ENCODE data around the gene ARL15.
"Not testable (repeated sequence)": the region's sequence is repeated elsewhere in the genome, so short reads cannot be mapped to it uniquely, and the experiment has no call there.

ARL15 gene

GRCh38 chr5:54084696-54085095 lies 225.7 kb downstream of the ARL15 start:
- no peak for DNase-seq

- no peak for DNase-seq
Observed at GRCh38 chr5:54083851-54084250, 226.5 kb downstream of the ARL15 start.

DNA sequence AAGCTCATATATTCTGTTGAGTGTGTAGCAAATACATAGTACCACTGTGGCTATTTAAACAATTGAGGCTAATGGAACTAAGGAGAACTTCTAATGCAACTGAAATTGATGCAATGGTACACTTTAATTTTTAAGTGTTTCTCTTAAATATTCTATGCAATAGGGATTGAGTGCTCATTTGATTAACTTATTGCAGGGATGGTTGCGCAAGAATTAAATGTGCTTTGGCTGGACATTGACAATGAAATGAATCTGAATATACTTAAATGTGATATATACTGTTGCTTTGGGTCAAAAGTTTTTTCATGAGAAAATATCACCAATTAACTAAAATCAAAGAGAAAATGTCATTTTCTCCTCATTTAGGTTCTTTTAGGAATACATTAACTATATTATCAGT lies 227.1 kb downstream of the ARL15 start:
- DNase-seq, result no peak

DNA sequence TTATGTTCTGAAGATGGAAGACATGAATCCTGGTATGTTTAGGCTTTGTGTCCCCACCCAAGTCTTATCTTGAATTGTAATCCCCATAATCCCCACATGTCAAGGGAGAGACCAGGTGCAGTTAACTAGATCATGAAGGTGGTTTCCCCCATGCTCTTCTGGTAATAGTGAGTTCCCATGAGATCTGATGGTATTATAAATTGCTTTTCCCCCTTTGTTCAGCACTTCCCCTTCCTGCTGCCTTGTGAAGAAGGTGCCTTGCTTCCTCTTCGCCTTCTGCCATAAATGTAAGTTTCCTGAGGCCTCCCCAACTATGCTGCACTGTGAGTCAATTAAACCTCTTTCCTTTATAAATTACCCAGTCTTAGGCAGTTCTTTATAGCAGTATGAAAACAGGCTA lies 229.0 kb downstream of the ARL15 start:
- DNase-seq, result no peak

DNA sequence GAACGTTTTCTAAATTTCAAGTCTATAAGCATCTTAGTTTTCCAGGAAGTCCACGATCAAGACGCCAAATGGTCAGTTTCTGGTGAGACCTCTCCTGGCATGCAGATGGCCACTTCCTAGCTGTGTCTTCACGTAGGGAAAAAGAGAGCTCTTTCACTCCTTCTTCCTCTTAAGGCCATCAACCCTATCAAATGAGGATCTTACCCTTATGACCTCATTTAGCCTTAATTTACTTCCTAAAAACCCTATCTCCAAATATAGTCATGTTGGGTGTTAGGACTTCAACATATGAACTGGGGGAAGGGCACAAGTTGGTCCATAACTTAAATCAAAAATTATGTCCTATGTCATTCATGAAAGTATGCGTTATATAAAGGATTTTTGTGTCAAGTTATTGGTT lies 229.5 kb downstream of the ARL15 start:
- peak; percentile 47 for DNase-seq

- DNase-seq, result no peak
Observed at GRCh38 chr5:54073735-54074134, 236.6 kb downstream of the ARL15 start.

DNA sequence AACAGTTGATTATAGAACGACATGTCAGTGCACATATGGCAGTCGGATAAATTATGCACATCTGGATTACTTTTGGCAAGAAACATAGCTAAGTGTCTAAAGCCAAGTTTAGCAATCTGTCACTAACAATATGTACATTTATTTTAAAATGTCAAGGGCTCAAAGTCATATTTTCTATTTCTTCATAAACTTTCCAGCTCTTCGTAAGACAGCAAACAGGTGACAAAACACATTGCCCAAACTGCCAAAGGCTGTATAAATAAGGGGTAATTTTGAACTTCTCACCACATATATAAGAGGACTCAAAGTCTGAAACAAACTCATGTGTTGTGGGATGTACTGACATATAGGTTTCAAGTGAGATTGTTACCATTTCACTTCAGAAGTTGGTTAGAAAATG lies 237.2 kb downstream of the ARL15 start:
- no peak for DNase-seq

DNA sequence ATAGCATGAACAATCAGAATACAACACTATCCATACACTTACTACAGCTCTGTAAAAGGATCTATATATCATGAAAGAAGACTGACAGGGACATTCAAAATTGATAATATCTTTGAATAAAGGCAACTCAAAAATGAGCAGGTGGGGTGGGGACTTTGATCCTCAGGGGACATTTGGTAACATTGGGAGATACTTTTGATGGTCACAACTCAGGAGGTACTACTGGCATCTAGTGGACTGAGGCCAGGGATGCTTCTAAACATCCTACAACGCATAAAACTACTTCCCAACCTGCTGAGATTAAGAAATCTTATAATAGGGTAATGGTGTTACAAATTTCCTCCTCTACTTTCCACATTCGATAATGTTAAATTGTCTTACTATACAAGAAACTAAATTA lies 243.9 kb downstream of the ARL15 start:
- no peak for DNase-seq

- DNase-seq, result no peak
Observed at GRCh38 chr5:54063817-54064216, 246.6 kb downstream of the ARL15 start.

GRCh38 chr5:54062958-54063357 lies 247.4 kb downstream of the ARL15 start:
- no peak for DNase-seq

- not testable (repeated sequence) for DNase-seq
Observed at GRCh38 chr5:54060919-54061318, 249.5 kb downstream of the ARL15 start.

- no peak for DNase-seq
Observed at GRCh38 chr5:54049963-54050362, 260.4 kb downstream of the ARL15 start.

DNA sequence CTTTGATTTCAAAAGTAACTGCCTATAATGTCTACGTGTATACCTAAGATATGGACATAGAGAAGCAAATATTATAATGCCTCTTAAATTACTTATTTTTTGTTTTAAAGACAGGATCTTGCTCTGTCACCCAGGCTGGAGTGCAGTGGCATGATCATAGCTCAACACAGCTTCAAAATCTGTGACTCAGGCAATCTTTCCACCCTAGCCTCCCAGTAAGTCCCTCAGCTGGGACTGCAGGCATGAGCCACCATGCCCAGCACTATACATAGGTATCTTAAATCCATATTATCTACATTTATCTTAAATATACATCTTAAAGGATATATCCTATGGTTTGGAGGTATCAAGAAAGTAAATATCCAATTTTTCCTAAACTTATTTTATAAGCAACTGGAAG lies 261.2 kb downstream of the ARL15 start:
- DNase-seq, result no peak

DNA sequence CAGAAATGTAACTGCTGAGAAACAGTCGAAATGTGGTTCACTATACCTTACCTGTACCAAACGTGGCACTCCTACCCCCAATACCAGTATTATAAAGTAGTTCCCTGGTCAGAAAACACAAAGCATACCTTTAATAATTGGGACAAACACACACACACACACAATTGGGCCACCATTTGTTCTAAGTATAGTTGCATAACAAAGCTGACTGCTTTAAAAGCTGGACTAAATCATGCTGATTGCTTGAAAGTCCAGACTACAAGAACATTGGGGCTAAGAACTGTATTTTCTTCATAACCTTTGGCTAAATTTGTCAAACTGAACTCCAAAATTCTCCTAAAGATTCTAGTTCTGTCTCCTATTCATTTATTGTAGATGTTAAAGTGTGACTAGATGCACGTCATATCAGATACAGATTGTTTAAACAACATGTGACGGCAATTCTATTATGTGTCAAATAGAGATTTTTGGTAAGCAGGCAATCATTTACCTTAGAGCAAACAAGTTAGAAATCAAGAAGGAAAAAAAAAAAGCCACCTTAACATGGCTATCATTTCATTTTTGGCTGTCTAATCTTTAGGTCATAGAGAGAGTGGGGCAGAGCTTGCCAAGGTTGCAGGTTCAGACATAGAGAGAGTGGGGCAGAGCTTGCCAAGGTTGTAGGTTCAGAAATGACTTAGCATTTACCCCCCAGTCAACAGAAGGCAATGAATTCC lies 265.1 kb downstream of the ARL15 start:
- DNase-seq, result no peak

- not testable (repeated sequence) for DNase-seq
Observed at GRCh38 chr5:54044276-54044675, 266.1 kb downstream of the ARL15 start.

GRCh38 chr5:54040804-54041203 lies 269.6 kb downstream of the ARL15 start:
- DNase-seq, result no peak

DNA sequence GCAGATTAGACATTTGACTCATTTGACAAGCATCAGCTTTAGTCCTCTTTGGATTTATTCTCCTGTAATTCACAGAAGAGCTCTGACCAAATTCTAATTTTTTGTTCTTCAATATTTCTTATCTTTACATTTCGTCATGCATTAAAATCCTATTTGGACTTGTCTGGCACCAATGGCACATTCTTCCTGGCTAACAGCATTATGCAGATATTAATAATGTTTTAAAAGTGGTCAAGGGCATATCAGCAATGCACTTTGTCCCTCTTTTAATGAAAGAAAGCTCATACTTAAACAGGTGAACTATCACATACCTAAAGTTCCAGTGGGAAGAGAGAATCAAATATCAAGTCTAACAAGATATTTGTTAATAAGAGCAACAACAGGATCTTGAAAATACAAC lies 270.4 kb downstream of the ARL15 start:
- no peak for DNase-seq

DNA sequence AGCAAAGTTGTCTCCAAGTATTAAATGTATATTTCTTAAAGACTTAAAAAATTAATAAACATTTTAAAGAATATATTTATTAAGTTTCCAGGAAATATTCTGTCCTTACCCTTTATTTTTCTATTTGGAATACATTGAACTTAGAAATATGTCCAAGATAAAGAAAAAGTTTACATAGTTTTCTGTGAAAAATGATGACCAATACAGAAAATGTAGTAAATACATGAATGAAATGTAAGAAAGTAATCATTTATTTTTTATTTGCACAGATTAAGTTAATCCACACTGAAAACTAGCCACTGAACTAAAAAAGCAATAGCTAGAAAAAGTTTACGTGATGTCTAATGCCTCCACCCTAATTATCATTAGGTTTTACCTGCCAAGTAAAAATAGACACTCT lies 273.2 kb downstream of the ARL15 start:
- DNase-seq, result no peak

GRCh38 chr5:54030981-54031380 lies 279.4 kb downstream of the ARL15 start:
- no peak for DNase-seq

- no peak for DNase-seq
Observed at GRCh38 chr5:54024466-54024865, 285.9 kb downstream of the ARL15 start.

DNA sequence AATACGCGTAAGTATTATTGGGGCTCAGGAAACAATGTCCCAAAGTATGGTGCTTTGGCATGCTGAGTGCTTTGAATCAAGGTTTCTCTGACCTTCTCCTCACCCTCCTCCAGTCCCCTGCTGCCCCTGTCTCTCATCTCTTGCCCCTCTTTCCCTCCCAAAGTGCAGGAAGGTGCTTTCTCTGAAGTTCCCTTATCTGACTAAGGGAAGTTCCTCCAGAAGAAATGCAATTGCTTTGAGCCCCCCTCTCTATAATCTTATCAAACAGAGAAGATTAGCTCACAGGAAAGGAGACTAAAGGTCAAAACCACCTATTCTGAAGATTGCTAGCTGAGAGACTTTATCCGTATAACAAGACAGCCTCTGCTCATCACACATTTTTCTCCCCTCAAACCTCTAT lies 288.1 kb downstream of the ARL15 start:
- no peak for DNase-seq

- DNase-seq, result peak; percentile 17
Observed at GRCh38 chr5:54021431-54022164, 288.8 kb downstream of the ARL15 start.

GRCh38 chr5:54018438-54018837 lies 291.9 kb downstream of the ARL15 start:
- DNase-seq, result no peak

DNA sequence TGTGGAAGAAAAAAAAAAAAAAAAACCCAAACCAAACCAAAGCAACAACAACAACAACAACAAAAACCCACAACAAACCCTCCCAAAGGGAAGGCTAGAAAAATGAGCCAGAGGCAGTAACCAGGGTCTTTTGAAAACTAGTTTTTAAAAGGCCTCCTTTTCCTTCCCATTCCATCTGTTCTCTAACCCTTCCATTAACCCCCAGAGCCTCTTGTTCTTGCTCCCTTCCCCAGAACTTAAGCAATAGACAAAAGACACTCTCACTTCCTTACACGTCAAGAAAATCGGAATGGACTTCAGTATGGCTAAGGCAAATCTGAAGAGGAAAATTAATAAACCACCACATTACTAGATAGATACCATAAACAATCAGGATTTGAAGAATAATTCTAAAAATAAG lies 292.8 kb downstream of the ARL15 start:
- DNase-seq, result no peak
